HEK293 (cell line): ENCODE results near the gene CTDSP1.

Experiments used
- CTCF ChIA-PET: fragments of 350-600 bp; formaldehyde crosslinking; extraction: SDS; loops from one replicate; lab custom pipeline; 2021; ENCODE audit warnings: antibody characterized with exemption; lab: Yijun Ruan, JAX
- POLR2A ChIA-PET: fragments of 300-600 bp; formaldehyde crosslinking; extraction: SDS; loops from one replicate; lab custom pipeline; 2020; ENCODE audit warnings: antibody characterized with exemption, inconsistent platforms; lab: Yijun Ruan, JAX
- H3K27ac ChIP-seq: fragments of 200-500 bp; sonication (Bioruptor generic); 2 replicates; pipeline ENCODE4 v1.5.1; 2014; ENCODE audit warnings: low read depth, low read length, control low read depth, inconsistent platforms; ENCODE audit errors: extremely low read depth
- H3K36me3 ChIP-seq, 2 experiments: fragments of 200-500 bp in 1 of 2; sonication (Bioruptor generic) in 1 of 2; 1 replicate in 1 of 2; 2 replicates in 1 of 2; pipeline ENCODE4 v1.5.1; 2014 to 2017; ENCODE audit warnings: inconsistent platforms in 2 of 2, low read length in 2 of 2; ENCODE audit not compliant: control insufficient read depth in 2 of 2, insufficient read depth in 1 of 2
- H3K4me1 ChIP-seq: fragments of 200-500 bp; sonication (Bioruptor generic); 2 replicates; pipeline ENCODE4 v1.5.1; 2014; ENCODE audit warnings: mild to moderate bottlenecking, low read length, inconsistent platforms; ENCODE audit not compliant: control insufficient read depth, insufficient read depth
- H3K4me3 ChIP-seq: 2 replicates; pipeline ENCODE4 v1.5.1; 2011; ENCODE audit warnings: low read depth, mild to moderate bottlenecking, control low read depth, low read length, moderate library complexity
- H3K9me3 ChIP-seq: fragments of 200-500 bp; sonication (Bioruptor generic); 2 replicates; pipeline ENCODE4 v1.5.1; 2014; ENCODE audit warnings: low read depth, low read length, inconsistent platforms; ENCODE audit not compliant: control insufficient read depth, insufficient read depth
- EGR2 ChIP-seq: fragments of 450-650 bp; formaldehyde crosslinking; IDR thresholded peaks from 2 replicates; pipeline ENCODE4 v1.5.1; 2016; ENCODE audit warnings: low read depth, missing biosample characterization, missing genetic modification characterization
- GLIS1 ChIP-seq: fragments of 450-650 bp; formaldehyde crosslinking; IDR thresholded peaks from 2 replicates; pipeline ENCODE4 v1.5.1; 2016; ENCODE audit warnings: missing biosample characterization, missing genetic modification characterization
- KLF1 ChIP-seq: fragments of 450-650 bp; formaldehyde crosslinking; IDR thresholded peaks from 2 replicates; pipeline ENCODE4 v1.5.1; 2016; ENCODE audit warnings: missing biosample characterization, missing genetic modification characterization
- KLF16 ChIP-seq: fragments of 450-650 bp; formaldehyde crosslinking; IDR thresholded peaks from 2 replicates; pipeline ENCODE4 v1.5.1; 2017; ENCODE audit warnings: missing biosample characterization, missing genetic modification characterization
- KLF9 ChIP-seq: fragments of 450-650 bp; formaldehyde crosslinking; IDR thresholded peaks from 2 replicates; pipeline ENCODE4 v1.5.1; 2016; ENCODE audit warnings: missing biosample characterization, missing genetic modification characterization, low read depth
- REPIN1 ChIP-seq: fragments of 450-650 bp; formaldehyde crosslinking; IDR thresholded peaks from 2 replicates; pipeline ENCODE4 v1.5.1; 2017; ENCODE audit warnings: missing biosample characterization, missing genetic modification characterization, low read depth
- SP3 ChIP-seq: fragments of 450-650 bp; formaldehyde crosslinking; IDR thresholded peaks from 2 replicates; pipeline ENCODE4 v1.5.1; 2016; ENCODE audit warnings: missing biosample characterization, missing genetic modification characterization
- TCF7L2 ChIP-seq: IDR thresholded peaks from 2 replicates; pipeline ENCODE4 v1.6.1; 2011; ENCODE audit warnings: low read depth, mild to moderate bottlenecking, inconsistent platforms, low read length, moderate library complexity, borderline replicate concordance
- ZFHX2 ChIP-seq: fragments of 450-650 bp; formaldehyde crosslinking; conservative IDR thresholded peaks from 2 replicates; pipeline ENCODE4 v1.5.1; 2016; ENCODE audit warnings: missing biosample characterization, missing genetic modification characterization
- ZFP3 ChIP-seq: fragments of 450-650 bp; formaldehyde crosslinking; IDR thresholded peaks from 2 replicates; pipeline ENCODE4 v1.5.1; 2016; ENCODE audit warnings: low read depth, missing biosample characterization, missing genetic modification characterization
- ZNF138 ChIP-seq: fragments of 450-650 bp; formaldehyde crosslinking; IDR thresholded peaks from 2 replicates; pipeline ENCODE4 v1.5.1; 2016; ENCODE audit warnings: missing biosample characterization, missing genetic modification characterization, borderline replicate concordance
- ZNF274 ChIP-seq, 2 experiments: fragments of 200-500 bp in 1 of 2; fragments of 450-650 bp in 1 of 2; sonication (Bioruptor generic) in 1 of 2; formaldehyde crosslinking in 1 of 2; IDR thresholded peaks; 2 replicates each; pipeline versions ENCODE4 v1.5.1 to v1.6.1; 2014 to 2016; ENCODE audit warnings: borderline replicate concordance in 1 of 2, inconsistent platforms in 1 of 2, low read length in 1 of 2, missing biosample characterization in 1 of 2, missing genetic modification characterization in 1 of 2
- ZNF311 ChIP-seq: fragments of 450-650 bp; formaldehyde crosslinking; IDR thresholded peaks from 2 replicates; pipeline ENCODE4 v1.5.1; 2017; ENCODE audit warnings: missing biosample characterization, missing genetic modification characterization, borderline replicate concordance
- ZNF548 ChIP-seq: fragments of 450-650 bp; formaldehyde crosslinking; IDR thresholded peaks from 2 replicates; pipeline ENCODE4 v1.5.1; 2016; ENCODE audit warnings: missing biosample characterization, missing genetic modification characterization
- ZNF677 ChIP-seq: fragments of 450-650 bp; IDR thresholded peaks from 2 replicates; pipeline ENCODE4 v1.5.0; 2018; ENCODE audit warnings: missing biosample characterization, mild to moderate bottlenecking, missing genetic modification characterization, moderate library complexity
- ZNF747 ChIP-seq: fragments of 450-650 bp; formaldehyde crosslinking; IDR thresholded peaks from 2 replicates; pipeline ENCODE4 v1.5.1; 2016; ENCODE audit warnings: missing biosample characterization, missing genetic modification characterization
- ZNF791 ChIP-seq: fragments of 450-650 bp; formaldehyde crosslinking; IDR thresholded peaks from 2 replicates; pipeline ENCODE4 v1.5.1; 2016; ENCODE audit warnings: missing biosample characterization, missing genetic modification characterization
- ZSCAN16 ChIP-seq: fragments of 450-650 bp; formaldehyde crosslinking; IDR thresholded peaks from 2 replicates; pipeline ENCODE4 v1.5.1; 2016; ENCODE audit warnings: missing biosample characterization, missing genetic modification characterization
- ZSCAN23 ChIP-seq: fragments of 450-650 bp; formaldehyde crosslinking; IDR thresholded peaks from 2 replicates; pipeline ENCODE4 v1.5.1; 2016; ENCODE audit warnings: missing biosample characterization, missing genetic modification characterization
- TF ChIP-seq, protein P1 (sequence below): fragments of 450-650 bp; formaldehyde crosslinking; IDR thresholded peaks from 2 replicates; pipeline ENCODE4 v1.5.1; 2017; ENCODE audit warnings: missing biosample characterization, mild to moderate bottlenecking, missing genetic modification characterization, moderate library complexity
- TF ChIP-seq, protein P2 (sequence below): fragments of 450-650 bp; formaldehyde crosslinking; IDR thresholded peaks from 2 replicates; pipeline ENCODE4 v1.5.1; 2016; ENCODE audit warnings: missing biosample characterization, missing genetic modification characterization
- TF ChIP-seq, protein P3 (sequence below): fragments of 450-650 bp; formaldehyde crosslinking; IDR thresholded peaks from 2 replicates; pipeline ENCODE4 v1.5.1; 2017; ENCODE audit warnings: missing biosample characterization, missing genetic modification characterization
- TF ChIP-seq, protein P4 (sequence below): fragments of 450-650 bp; formaldehyde crosslinking; IDR thresholded peaks from 2 replicates; pipeline ENCODE4 v1.5.1; 2016; ENCODE audit warnings: missing biosample characterization, missing genetic modification characterization
- TF ChIP-seq, protein P5 (sequence below): fragments of 450-650 bp; formaldehyde crosslinking; IDR thresholded peaks from 2 replicates; pipeline ENCODE4 v1.5.1; 2017; ENCODE audit warnings: missing biosample characterization, missing genetic modification characterization

CTDSP1 gene

DNA sequence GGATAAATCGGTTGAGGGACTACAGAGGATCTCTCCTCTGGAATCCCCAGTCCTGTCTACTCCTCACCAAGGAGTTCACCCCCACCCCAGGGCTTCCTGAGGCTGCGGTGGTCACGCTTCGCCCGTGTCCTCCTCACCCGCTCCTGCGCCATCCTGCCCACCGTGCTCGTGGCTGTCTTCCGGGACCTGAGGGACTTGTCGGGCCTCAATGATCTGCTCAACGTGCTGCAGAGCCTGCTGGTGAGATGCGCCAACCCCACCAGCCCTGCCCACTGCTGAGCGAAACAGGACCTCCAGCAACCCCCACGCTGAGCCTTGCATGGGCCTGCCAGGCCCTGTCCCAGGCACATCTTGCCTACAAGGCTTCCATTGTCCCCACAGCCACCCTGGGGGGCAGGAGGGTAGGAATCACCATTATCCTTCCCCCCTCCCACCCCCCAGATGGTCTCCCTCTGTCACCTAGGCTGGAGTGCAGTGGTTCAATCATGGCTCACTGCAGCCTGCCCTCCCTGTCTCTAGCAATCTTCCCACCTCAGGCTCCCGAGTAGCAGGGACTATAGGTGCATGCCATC is 6.7 kb upstream of the CTDSP1 start:
- Histone ChIP-seq H3K9me3 (no peaks in the 10 kb centered on the region), H3K4me3 (no peak overlapping the region), H3K27ac (no peak overlapping the region), H3K36me3 (no peaks in the 10 kb centered on the region), H3K4me1 (peaks cover 15% of the 10 kb centered on the region)
- POLR2A ChIA-PET = interaction anchor here (0.7 to 0.9 kb wide), 2 partner anchors 89 to 123 kb away, joined by 3 to 4 read pairs; partner anchors contain the start of genes AAMP and PNKD
- CTCF ChIA-PET = interaction anchor here (0.6 to 3.4 kb wide), 7 partner anchors 70 to 121 kb away, joined by 3 to 20 read pairs (median 4); no protein-coding TSS in a partner anchor
- TF ChIP-seq GLIS1 = peak; percentile 90
- TF ChIP-seq, protein P1, sequence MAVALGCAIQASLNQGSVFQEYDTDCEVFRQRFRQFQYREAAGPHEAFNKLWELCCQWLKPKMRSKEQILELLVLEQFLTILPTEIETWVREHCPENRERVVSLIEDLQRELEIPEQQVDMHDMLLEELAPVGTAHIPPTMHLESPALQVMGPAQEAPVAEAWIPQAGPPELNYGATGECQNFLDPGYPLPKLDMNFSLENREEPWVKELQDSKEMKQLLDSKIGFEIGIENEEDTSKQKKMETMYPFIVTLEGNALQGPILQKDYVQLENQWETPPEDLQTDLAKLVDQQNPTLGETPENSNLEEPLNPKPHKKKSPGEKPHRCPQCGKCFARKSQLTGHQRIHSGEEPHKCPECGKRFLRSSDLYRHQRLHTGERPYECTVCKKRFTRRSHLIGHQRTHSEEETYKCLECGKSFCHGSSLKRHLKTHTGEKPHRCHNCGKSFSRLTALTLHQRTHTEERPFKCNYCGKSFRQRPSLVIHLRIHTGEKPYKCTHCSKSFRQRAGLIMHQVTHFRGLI (tag by site-specific recombination) = no peak

DNA sequence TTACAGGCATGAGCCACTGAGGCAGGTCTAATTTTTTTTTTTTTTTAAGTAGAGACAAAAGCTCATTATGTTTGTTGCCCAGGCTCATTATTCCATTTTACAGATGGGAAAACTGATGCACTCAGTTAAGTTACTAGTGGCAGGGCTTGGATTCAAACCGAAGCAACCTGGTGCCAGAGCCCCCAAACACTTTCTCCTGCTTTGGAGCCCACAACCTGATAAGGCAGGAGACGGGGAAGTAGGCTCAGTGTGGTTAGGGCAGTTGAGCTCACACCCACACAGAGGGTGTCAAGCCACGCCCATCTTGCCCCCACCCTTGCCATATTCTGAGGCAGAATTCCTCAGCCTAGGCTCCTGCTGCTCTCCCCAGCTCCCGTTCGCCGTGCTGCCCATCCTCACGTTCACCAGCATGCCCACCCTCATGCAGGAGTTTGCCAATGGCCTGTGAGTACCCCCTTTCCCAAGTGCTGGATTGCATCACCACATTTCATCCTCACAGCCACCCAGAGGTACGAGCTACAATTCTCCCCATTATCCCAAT is 5.8 kb upstream of the CTDSP1 start:
- no peaks in the 10 kb centered on the region for H3K9me3 ChIP-seq
- peaks cover 15% of the 10 kb centered on the region for H3K4me1 ChIP-seq
- no peaks in the 10 kb centered on the region for H3K36me3 ChIP-seq
- CTCF ChIA-PET = interaction anchor here (0.6 to 3.4 kb wide), 9 partner anchors 8 to 122 kb away, joined by 3 to 20 read pairs (median 4); partner anchors contain the start of gene VIL1
- H3K27ac ChIP-seq = no peak overlapping the region
- POLR2A ChIA-PET = interaction anchor here (0.7 kb wide), 1 partner anchor 90 kb away, joined by 4 read pairs; no protein-coding TSS in a partner anchor
- H3K4me3 ChIP-seq = no peak overlapping the region
- no peak for TF ChIP-seq ZNF311
- TF ChIP-seq KLF1 (tag by site-specific recombination) = peak; percentile 29; the same call in 1 of the 2 replicates
- no peak for TF ChIP-seq ZNF548 (tag by site-specific recombination)
- TF ChIP-seq ZFP3 (tag by site-specific recombination) = no peak
- TF ChIP-seq, protein P2, sequence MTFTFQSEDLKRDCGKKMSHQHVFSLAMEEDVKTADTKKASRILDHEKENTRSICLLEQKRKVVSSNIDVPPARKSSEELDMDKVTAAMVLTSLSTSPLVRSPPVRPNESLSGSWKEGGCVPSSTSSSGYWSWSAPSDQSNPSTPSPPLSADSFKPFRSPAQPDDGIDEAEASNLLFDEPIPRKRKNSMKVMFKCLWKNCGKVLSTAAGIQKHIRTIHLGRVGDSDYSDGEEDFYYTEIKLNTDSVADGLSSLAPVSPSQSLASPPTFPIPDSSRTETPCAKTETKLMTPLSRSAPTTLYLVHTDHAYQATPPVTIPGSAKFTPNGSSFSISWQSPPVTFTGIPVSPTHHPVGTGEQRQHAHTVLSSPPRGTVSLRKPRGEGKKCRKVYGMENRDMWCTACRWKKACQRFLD (tag by site-specific recombination) = no peak
- no peak for TF ChIP-seq ZNF138
- TF ChIP-seq, protein P3, sequence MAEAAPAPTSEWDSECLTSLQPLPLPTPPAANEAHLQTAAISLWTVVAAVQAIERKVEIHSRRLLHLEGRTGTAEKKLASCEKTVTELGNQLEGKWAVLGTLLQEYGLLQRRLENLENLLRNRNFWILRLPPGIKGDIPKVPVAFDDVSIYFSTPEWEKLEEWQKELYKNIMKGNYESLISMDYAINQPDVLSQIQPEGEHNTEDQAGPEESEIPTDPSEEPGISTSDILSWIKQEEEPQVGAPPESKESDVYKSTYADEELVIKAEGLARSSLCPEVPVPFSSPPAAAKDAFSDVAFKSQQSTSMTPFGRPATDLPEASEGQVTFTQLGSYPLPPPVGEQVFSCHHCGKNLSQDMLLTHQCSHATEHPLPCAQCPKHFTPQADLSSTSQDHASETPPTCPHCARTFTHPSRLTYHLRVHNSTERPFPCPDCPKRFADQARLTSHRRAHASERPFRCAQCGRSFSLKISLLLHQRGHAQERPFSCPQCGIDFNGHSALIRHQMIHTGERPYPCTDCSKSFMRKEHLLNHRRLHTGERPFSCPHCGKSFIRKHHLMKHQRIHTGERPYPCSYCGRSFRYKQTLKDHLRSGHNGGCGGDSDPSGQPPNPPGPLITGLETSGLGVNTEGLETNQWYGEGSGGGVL (tag by site-specific recombination) = no peak
- TF ChIP-seq, protein P4, sequence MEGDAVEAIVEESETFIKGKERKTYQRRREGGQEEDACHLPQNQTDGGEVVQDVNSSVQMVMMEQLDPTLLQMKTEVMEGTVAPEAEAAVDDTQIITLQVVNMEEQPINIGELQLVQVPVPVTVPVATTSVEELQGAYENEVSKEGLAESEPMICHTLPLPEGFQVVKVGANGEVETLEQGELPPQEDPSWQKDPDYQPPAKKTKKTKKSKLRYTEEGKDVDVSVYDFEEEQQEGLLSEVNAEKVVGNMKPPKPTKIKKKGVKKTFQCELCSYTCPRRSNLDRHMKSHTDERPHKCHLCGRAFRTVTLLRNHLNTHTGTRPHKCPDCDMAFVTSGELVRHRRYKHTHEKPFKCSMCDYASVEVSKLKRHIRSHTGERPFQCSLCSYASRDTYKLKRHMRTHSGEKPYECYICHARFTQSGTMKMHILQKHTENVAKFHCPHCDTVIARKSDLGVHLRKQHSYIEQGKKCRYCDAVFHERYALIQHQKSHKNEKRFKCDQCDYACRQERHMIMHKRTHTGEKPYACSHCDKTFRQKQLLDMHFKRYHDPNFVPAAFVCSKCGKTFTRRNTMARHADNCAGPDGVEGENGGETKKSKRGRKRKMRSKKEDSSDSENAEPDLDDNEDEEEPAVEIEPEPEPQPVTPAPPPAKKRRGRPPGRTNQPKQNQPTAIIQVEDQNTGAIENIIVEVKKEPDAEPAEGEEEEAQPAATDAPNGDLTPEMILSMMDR = no peak
- 0 out of 2 replicates have a peak, but pooled peaks have one; percentile 6 for TF ChIP-seq EGR2 (tag by site-specific recombination)
- no peak for TF ChIP-seq ZSCAN23 (tag by site-specific recombination)
- TF ChIP-seq SP3 (tag by site-specific recombination) = no peak
- no peak for TF ChIP-seq KLF16
- TF ChIP-seq REPIN1 = no peak
- TF ChIP-seq TCF7L2 = no peak
- no peak for TF ChIP-seq ZNF747 (tag by site-specific recombination)
- TF ChIP-seq, protein P5, sequence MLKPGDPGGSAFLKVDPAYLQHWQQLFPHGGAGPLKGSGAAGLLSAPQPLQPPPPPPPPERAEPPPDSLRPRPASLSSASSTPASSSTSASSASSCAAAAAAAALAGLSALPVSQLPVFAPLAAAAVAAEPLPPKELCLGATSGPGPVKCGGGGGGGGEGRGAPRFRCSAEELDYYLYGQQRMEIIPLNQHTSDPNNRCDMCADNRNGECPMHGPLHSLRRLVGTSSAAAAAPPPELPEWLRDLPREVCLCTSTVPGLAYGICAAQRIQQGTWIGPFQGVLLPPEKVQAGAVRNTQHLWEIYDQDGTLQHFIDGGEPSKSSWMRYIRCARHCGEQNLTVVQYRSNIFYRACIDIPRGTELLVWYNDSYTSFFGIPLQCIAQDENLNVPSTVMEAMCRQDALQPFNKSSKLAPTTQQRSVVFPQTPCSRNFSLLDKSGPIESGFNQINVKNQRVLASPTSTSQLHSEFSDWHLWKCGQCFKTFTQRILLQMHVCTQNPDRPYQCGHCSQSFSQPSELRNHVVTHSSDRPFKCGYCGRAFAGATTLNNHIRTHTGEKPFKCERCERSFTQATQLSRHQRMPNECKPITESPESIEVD (tag by site-specific recombination) = no peak
- no peak for TF ChIP-seq ZNF791
- no peak for TF ChIP-seq ZNF274 (IDR thresholded peaks at IDR 0.05; ENCODE audit: low read length)
- TF ChIP-seq ZNF274 (tag by site-specific recombination; IDR thresholded peaks at IDR 0.05; ENCODE audit: borderline replicate concordance) = no peak
- no peak for TF ChIP-seq ZNF677
- TF ChIP-seq ZSCAN16 (tag by site-specific recombination) = no peak
- TF ChIP-seq KLF9 (tag by site-specific recombination) = peak; percentile 51; the same call in 1 of the 2 replicates
- TF ChIP-seq ZFHX2 (tag by site-specific recombination) = peak; percentile 44; the same call in 1 of the 2 replicates
